Breast epithelium (tissue), 3 donors: Measurements from ENCODE around the gene LPP.

Experiments used
- POLR2A ChIP-seq: fragments of 450-650 bp; IDR thresholded peaks from one replicate; pipeline ENCODE4 v1.6.1; 2016; ENCODE audit warnings: antibody characterized with exemption, mild to moderate bottlenecking, moderate library complexity
- TF ChIP-seq, protein P1 (sequence below), 3 donors: fragments of 450-650 bp; IDR thresholded peaks; one replicate each; pipeline ENCODE4 v1.5.1; 2016 to 2017; ENCODE audit warnings: antibody characterized with exemption in 3 of 3, mild to moderate bottlenecking in 3 of 3, moderate library complexity in 3 of 3

GRCh38 chr3:188671971-188672370, 518.0 kb downstream of the LPP start:
- TF ChIP-seq POLR2A = no peak
- TF ChIP-seq, protein P1, sequence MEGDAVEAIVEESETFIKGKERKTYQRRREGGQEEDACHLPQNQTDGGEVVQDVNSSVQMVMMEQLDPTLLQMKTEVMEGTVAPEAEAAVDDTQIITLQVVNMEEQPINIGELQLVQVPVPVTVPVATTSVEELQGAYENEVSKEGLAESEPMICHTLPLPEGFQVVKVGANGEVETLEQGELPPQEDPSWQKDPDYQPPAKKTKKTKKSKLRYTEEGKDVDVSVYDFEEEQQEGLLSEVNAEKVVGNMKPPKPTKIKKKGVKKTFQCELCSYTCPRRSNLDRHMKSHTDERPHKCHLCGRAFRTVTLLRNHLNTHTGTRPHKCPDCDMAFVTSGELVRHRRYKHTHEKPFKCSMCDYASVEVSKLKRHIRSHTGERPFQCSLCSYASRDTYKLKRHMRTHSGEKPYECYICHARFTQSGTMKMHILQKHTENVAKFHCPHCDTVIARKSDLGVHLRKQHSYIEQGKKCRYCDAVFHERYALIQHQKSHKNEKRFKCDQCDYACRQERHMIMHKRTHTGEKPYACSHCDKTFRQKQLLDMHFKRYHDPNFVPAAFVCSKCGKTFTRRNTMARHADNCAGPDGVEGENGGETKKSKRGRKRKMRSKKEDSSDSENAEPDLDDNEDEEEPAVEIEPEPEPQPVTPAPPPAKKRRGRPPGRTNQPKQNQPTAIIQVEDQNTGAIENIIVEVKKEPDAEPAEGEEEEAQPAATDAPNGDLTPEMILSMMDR (IDR thresholded peaks at IDR 0.05) = no peak
